A549 (cell line): ENCODE measurements around the gene DCAF10. TPM values are rescaled to one million over a fixed set of nuclear protein-coding genes. Genes with fewer than 3 reads are reported as not detected.
"Not testable (repeated sequence)": the region's sequence is repeated elsewhere in the genome, so short reads cannot be mapped to it uniquely, and the experiment has no call there.

ENCODE experiments used
- ATAC-seq, 2 experiments: fragments of 200-7000 bp in 1 of 2; fragments of >200 bp in 1 of 2; cut with Nextera tagmentation in 1 of 2; cut with Tn5 transposase in 1 of 2; 3 replicates each; pipeline versions ENCODE4 v1.8.0 to v1.9.1; 2018 to 2020; ENCODE audit warnings: mild to moderate bottlenecking in 1 of 2, moderate library complexity in 1 of 2
- CTCF ChIA-PET: fragments of 300-600 bp; sonication (Branson Sonifier 250); formaldehyde crosslinking; extraction: SDS; loops from one replicate; lab custom pipeline; 2021; ENCODE audit warnings: antibody characterized with exemption, inconsistent platforms; lab: Yijun Ruan, JAX
- POLR2A ChIA-PET: fragments of 350-600 bp; formaldehyde crosslinking; extraction: SDS; loops from one replicate; lab custom pipeline; 2021; ENCODE audit warnings: antibody characterized with exemption, inconsistent platforms; lab: Yijun Ruan, JAX
- DNase-seq, 2 experiments: peaks; one replicate each; pipeline versions ENCODE4 v3.0.0 to v3.0.0-alpha.2; 2011 to 2016; ENCODE audit warnings: low read depth in 1 of 2, low spot score in 1 of 2
- FAIRE-seq: peaks from 2 replicates; lab custom pipeline; 2011; peaks lifted over from hg19 to GRCh38; lab: Jason Lieb, UNC
- H3K27ac ChIP-seq, 2 experiments: fragments of >200 bp; sonication (Bioruptor Twin); formaldehyde crosslinking; 3 replicates each; pipeline ENCODE4 v1.5.1; 2016 to 2017
- H3K4me1 ChIP-seq: fragments of >200 bp; sonication (Bioruptor Twin); formaldehyde crosslinking; 3 replicates; pipeline ENCODE4 v1.6.1; 2016
- H3K4me2 ChIP-seq: fragments of >200 bp; sonication (Bioruptor Twin); formaldehyde crosslinking; 3 replicates; pipeline ENCODE4 v1.6.1; 2016
- H3K4me3 ChIP-seq: fragments of >200 bp; sonication (Bioruptor Twin); formaldehyde crosslinking; 3 replicates; pipeline ENCODE4 v1.5.1; 2016
- H3K9me3 ChIP-seq: fragments of >200 bp; sonication (Bioruptor Twin); formaldehyde crosslinking; 3 replicates; pipeline ENCODE4 v1.6.1; 2016
- ATOH8 ChIP-seq: fragments of 250-450 bp; sonication (Bioruptor Pico); IDR thresholded peaks from 2 replicates; pipeline ENCODE4 v1.5.0; 2020; ENCODE audit warnings: low read depth, mild to moderate bottlenecking, moderate library complexity
- BHLHE40 ChIP-seq: IDR thresholded peaks from 2 replicates; pipeline ENCODE4 v1.6.1; 2012; ENCODE audit warnings: low read depth, low read length, inconsistent platforms
- CBX8 ChIP-seq: fragments of 200-600 bp; sonication (generic); IDR thresholded peaks from 2 replicates; pipeline ENCODE4 v1.6.1; 2016
- CEBPB ChIP-seq, 2 experiments: fragments of >200 bp in 1 of 2; sonication (Bioruptor Twin) in 1 of 2; formaldehyde crosslinking in 1 of 2; IDR thresholded peaks; 2 replicates each; pipeline ENCODE4 v1.6.1; 2012 to 2016
- CHD4 ChIP-seq: fragments of 200-600 bp; sonication (generic); IDR thresholded peaks from 2 replicates; pipeline ENCODE4 v1.6.1; 2016; ENCODE audit warnings: antibody characterized with exemption, mild to moderate bottlenecking, borderline replicate concordance
- ESRRA ChIP-seq: fragments of 150-350 bp; IDR thresholded peaks from 2 replicates; pipeline ENCODE4 v1.6.1; 2014; ENCODE audit warnings: mild to moderate bottlenecking, low read length, borderline replicate concordance
- FOSB ChIP-seq: fragments of 250-450 bp; sonication (Bioruptor Pico); IDR thresholded peaks from 2 replicates; pipeline ENCODE4 v1.5.0; 2020; ENCODE audit warnings: mild to moderate bottlenecking, moderate library complexity
- GATA3 ChIP-seq: IDR thresholded peaks from 2 replicates; pipeline ENCODE4 v1.6.1; 2012; ENCODE audit warnings: borderline replicate concordance
- JUN ChIP-seq, 2 experiments: fragments of >200 bp; sonication (Bioruptor Twin); formaldehyde crosslinking; IDR thresholded peaks; 2 replicates in 1 of 2; 3 replicates in 1 of 2; pipeline ENCODE4 v1.6.1; 2016 to 2017
- MAFK ChIP-seq: fragments of 450-650 bp; IDR thresholded peaks from 2 replicates; pipeline ENCODE4 v1.6.1; 2014; ENCODE audit not compliant: partially characterized antibody
- MAX ChIP-seq: IDR thresholded peaks from 2 replicates; pipeline ENCODE4 v1.6.1; 2012
- NR3C1 ChIP-seq: fragments of >200 bp; sonication (Bioruptor Twin); formaldehyde crosslinking; IDR thresholded peaks from 3 replicates; pipeline ENCODE4 v1.6.1; 2017
- PBX3 ChIP-seq: IDR thresholded peaks from 2 replicates; pipeline ENCODE4 v1.6.1; 2012
- PHF8 ChIP-seq: fragments of 200-600 bp; sonication (generic); IDR thresholded peaks from 2 replicates; pipeline ENCODE4 v1.6.1; 2016; ENCODE audit warnings: low read depth, mild to moderate bottlenecking, antibody characterized with exemption, moderate library complexity, borderline replicate concordance
- POLR2A ChIP-seq: IDR thresholded peaks from 2 replicates; pipeline ENCODE4 v1.6.1; 2012; ENCODE audit warnings: mild to moderate bottlenecking, low read length
- POLR2AphosphoS2 ChIP-seq: conservative IDR thresholded peaks from 2 replicates; pipeline ENCODE4 v1.6.1; 2012; ENCODE audit warnings: low read length, improper control_type of control experiment, inconsistent platforms
- RAD21 ChIP-seq, 2 experiments: fragments of >200 bp in 1 of 2; sonication (Bioruptor Twin) in 1 of 2; formaldehyde crosslinking in 1 of 2; IDR thresholded peaks in 1 of 2; conservative IDR thresholded peaks in 1 of 2; 2 replicates in 1 of 2; 3 replicates in 1 of 2; pipeline ENCODE4 v1.6.1; 2012 to 2018; ENCODE audit warnings: inconsistent platforms in 1 of 2
- SMC3 ChIP-seq: fragments of >200 bp; sonication (Bioruptor Twin); formaldehyde crosslinking; IDR thresholded peaks from 3 replicates; pipeline ENCODE4 v1.6.1; 2018; ENCODE audit warnings: inconsistent platforms
- SREBF2 ChIP-seq: fragments of 450-650 bp; IDR thresholded peaks from 2 replicates; pipeline ENCODE4 v1.6.1; 2014; ENCODE audit warnings: mild to moderate bottlenecking, moderate library complexity
- TFCP2L1 ChIP-seq: fragments of 250-450 bp; sonication (Bioruptor Pico); IDR thresholded peaks from 2 replicates; pipeline ENCODE4 v1.5.0; 2021; ENCODE audit warnings: mild to moderate bottlenecking
- TP53 ChIP-seq: fragments of 250-450 bp; sonication (Bioruptor Pico); IDR thresholded peaks from 2 replicates; pipeline ENCODE4 v1.5.0; 2021; ENCODE audit warnings: mild to moderate bottlenecking, moderate library complexity
- USF2 ChIP-seq: fragments of 450-650 bp; IDR thresholded peaks from 2 replicates; pipeline ENCODE4 v1.6.1; 2014; ENCODE audit warnings: antibody characterized with exemption
- ZFP36 ChIP-seq: fragments of 450-650 bp; IDR thresholded peaks from 2 replicates; pipeline ENCODE4 v1.6.1; 2014; ENCODE audit warnings: borderline replicate concordance; ENCODE audit not compliant: partially characterized antibody
- WGBS: methylation state at CpG from one replicate; pipeline ENCODE4 v1.1.6; 2017; ENCODE audit errors: missing lambda C conversion rate; 5-methylcytosine and 5-hydroxymethylcytosine counted together
- polyA plus RNA-seq, 4 experiments: library from polyadenylated mRNA; depleted of rRNA in 3 of 4; stranded (reverse); fragments of >200 nt; fragmentation: RNase III in 1 of 4; extraction: RNeasy Plus Mini Kit Qiagen cat#74134 plus additional on column Dnase treatment in 1 of 4; gene quantifications; 2 replicates in 3 of 4; 3 replicates in 1 of 4; pipeline ENCODE4 v1.2.3, GENCODE V29; 2011 to 2017

The DCAF10 gene
- polyA plus RNA-seq, 2 of the 4 experiments (the other 2 are of a cell fraction): 11.5 to 25.8 TPM

- ChIA-PET CTCF (no interaction called here), POLR2A (interaction anchor here (0.6 to 0.7 kb wide), 2 partner anchors 46 to 99 kb away, joined by 3 to 4 read pairs; no protein-coding TSS in a partner anchor)
- no peak overlapping the region for H3K27ac ChIP-seq
- no peak overlapping the region for H3K4me2 ChIP-seq
- TF ChIP-seq CEBPB (IDR thresholded peaks at IDR 0.05) (no peak), MAX (no peak), NR3C1 (no peak), POLR2AphosphoS2 (no peak), BHLHE40 (no peak)
- no peaks in the 10 kb centered on the region for H3K9me3 ChIP-seq
- 76% methylated on average over 6 of the region's 6 CpGs for WGBS
- no peak for DNase-seq
- no peak for ATAC-seq
- peaks cover 8% of the 10 kb centered on the region; the same call in 1 of the 3 replicates for H3K4me1 ChIP-seq
- no peak for FAIRE-seq
- no peak overlapping the region for H3K4me3 ChIP-seq
These were observed 49.4 kb upstream of the DCAF10 start for GRCh38 chr9:37751186-37751585.

GRCh38 chr9:37751704-37752103, 48.9 kb upstream of the DCAF10 start:
- ATAC-seq, FAIRE-seq, H3K4me2 ChIP-seq, CTCF ChIA-PET, DNase-seq, POLR2A ChIA-PET, H3K9me3 ChIP-seq, H3K4me3 ChIP-seq, H3K27ac ChIP-seq, H3K4me1 ChIP-seq: not testable (repeated sequence)
- 95% methylated on average over 9 of the region's 30 CpGs for WGBS

- H3K27ac ChIP-seq, ATAC-seq, H3K9me3 ChIP-seq, H3K4me3 ChIP-seq, H3K4me1 ChIP-seq, DNase-seq, H3K4me2 ChIP-seq, FAIRE-seq, POLR2A ChIA-PET: not testable (repeated sequence)
- WGBS: 100% methylated on average over 3 of the region's 13 CpGs
- CTCF ChIA-PET: interaction anchor here (1.0 kb wide), 1 partner anchor 649 kb away, joined by 3 read pairs; no protein-coding TSS in a partner anchor
These were observed 48.5 kb upstream of the DCAF10 start for GRCh38 chr9:37752112-37752511.

- Histone ChIP-seq H3K4me1 (peaks cover 8% of the 10 kb centered on the region; the same call in 1 of the 3 replicates), H3K27ac (peak overlapping the region; percentile 84 to 92), H3K4me3 (peak overlapping the region; percentile 85), H3K9me3 (no peaks in the 10 kb centered on the region), H3K4me2 (peak overlapping the region; percentile 79)
- WGBS: 88% methylated on average over 29 of the region's 29 CpGs
- no peak for FAIRE-seq
- no peak for ATAC-seq
- POLR2A ChIA-PET: no interaction called here
- DNase-seq: no peak
- no peak for TF ChIP-seq ATOH8
- TF ChIP-seq RAD21 (conservative IDR thresholded peaks at IDR 0.05 in 1 of 2, IDR thresholded peaks at IDR 0.05 in 1 of 2): no peak
- TF ChIP-seq POLR2A: no peak
- no peak for TF ChIP-seq FOSB (CRISPR knock-in tag)
- no peak for TF ChIP-seq MAFK
- no peak for TF ChIP-seq TFCP2L1 (CRISPR knock-in tag)
- TF ChIP-seq POLR2AphosphoS2: no peak
- TF ChIP-seq USF2: no peak
- no peak for TF ChIP-seq CHD4
- TF ChIP-seq ZFP36: no peak
- no peak for TF ChIP-seq GATA3
- TF ChIP-seq SREBF2: no peak
- TF ChIP-seq PHF8: no peak
- no peak for TF ChIP-seq NR3C1
- TF ChIP-seq CBX8: no peak
- TF ChIP-seq TP53 (CRISPR knock-in tag): no peak
- no peak for TF ChIP-seq PBX3
- no peak for TF ChIP-seq ESRRA
- no peak for TF ChIP-seq JUN (IDR thresholded peaks at IDR 0.05)
- TF ChIP-seq SMC3: no peak
- CTCF ChIA-PET: interaction anchor here (1.0 kb wide), 1 partner anchor 648 kb away, joined by 3 read pairs; no protein-coding TSS in a partner anchor
These were observed 47.7 kb upstream of the DCAF10 start for GRCh38 chr9:37752642-37753488.
